DMS53 treated with DMSO at 0.1 percent for 48 hours (cell line): ENCODE data around the gene KCNQ1OT1.

Source experiments
- DNase-seq: peaks from one replicate; lab custom pipeline; 2025; ENCODE audit not compliant: unreplicated experiment; lab: John Stamatoyannopoulos, UW

The KCNQ1OT1 gene

DNA sequence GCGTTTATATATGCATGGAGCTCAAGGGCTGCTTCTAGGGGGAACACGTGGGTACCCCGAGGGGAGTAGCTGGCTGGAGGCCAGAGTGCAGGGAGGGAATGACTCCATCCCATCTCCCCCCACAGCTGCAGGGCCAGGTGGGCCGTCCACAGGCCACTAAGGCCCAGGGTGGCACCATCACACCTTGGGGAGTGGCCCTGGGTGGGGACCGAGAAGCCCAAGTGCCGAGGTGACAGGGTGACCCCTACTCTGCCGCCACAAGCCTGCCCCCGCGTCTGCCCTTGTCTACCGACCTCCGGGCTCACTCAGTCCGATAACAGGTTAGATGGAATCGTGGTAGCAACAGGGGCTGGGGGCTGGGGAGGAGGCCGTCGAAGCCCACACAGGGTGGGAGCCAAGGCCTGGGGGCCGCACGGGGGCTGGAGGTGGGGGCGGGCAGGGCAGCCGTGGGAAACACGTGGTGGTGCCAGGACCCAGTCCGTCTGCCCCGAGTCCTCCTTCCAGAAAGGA is 125.7 kb downstream of the KCNQ1OT1 start:
- no peak for DNase-seq

DNA sequence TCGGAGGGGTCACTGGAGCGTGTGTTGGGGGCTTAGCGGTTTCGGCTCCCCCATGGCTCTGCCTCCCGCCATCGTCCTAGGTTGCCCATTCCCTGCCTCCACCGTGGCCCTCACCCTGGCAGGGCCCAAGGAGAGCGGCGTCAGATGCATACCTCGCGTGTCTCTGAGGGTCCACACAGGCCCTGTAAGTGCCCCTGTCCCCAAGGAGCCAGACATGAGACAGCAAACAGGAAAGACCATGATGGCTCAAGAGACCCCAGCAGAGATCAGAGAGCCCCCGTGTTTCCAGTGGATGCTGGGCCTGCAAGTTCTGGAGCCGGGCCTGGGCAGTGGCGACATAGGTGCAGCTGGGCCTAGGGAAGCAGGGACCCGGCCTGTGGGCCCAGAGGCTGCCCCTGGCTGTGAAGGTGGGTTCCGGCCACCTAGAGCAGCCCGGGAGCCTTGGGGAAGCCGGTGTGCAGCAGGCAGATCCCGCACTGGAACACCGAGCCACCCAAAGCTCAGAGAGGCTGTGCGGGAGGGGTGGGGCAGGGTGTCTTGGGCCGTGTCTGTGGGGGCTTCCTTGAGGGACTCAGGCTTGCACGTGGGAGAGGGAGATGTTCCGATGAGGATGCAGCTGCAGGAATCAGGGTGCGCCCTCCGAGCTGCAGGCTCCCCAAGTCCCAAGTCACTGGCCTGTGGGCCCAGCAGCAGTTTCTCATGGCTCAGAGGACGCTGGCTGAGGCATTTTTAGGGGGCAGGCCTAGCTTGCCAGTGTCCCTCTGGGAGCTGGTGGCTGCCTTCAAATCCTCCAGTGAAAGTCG is 126.4 kb downstream of the KCNQ1OT1 start:
- DNase-seq = no peak

DNA sequence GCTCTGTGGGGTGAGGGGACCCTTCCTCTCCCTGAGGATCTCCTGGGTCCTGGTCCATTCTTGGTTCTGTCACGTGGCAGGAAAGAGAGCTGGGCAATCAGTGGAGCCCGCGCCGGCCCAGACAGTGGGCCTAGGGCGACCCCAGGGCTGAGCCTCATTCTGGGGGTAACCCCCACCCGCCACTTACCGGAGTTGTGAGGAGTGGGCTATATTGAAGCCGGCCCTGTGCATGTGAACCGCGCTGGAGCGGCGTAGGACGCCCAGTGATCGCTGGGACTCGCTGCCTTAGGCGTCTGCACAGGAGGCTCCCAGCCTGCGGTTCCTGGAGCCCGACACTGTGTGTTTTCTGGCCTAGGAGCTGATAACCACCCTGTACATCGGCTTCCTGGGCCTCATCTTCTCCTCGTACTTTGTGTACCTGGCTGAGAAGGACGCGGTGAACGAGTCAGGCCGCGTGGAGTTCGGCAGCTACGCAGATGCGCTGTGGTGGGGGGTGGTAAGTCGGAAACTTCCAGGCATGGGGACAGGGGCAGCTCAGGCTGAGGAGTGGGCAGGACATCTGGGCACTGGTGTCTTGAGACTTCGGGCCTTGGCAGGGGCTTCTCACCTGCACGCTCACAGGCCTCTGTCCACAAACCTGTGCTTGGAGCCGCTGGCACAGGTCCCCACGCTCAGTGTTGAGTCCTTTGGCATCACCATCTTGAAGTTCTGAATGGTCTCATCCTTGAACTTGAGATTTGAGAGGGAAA is 127.1 kb downstream of the KCNQ1OT1 start:
- no peak for DNase-seq

DNA sequence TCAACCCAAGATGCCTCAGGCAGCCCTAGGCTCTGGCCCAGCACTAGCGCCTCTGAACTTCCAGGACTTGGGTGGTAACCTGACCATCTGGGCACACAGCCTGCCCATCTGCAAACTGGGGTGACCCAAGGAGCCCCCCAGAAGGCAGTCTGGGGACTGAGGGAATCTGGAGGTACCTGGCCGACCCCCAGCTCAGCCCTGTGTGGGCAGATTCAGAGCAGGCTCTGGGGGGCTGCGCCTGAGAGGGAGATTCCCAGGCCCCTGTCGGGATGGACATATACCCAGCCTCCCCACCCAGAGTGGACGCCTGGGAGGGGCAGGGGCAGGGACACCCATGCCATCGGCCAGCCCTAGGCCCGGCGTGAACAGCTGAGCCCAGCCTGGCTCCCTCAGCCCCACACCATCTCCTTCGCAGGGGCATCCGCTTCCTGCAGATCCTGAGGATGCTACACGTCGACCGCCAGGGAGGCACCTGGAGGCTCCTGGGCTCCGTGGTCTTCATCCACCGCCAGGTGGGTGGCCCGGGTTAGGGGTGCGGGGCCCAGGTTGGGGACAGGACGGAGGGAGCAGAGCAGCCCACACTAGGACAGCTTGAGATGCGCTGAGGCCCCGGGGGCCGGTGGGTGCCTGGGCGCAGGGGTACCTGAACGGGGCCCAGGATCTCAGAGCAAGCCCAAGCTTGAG is 128.1 kb downstream of the KCNQ1OT1 start:
- no peak for DNase-seq

DNA sequence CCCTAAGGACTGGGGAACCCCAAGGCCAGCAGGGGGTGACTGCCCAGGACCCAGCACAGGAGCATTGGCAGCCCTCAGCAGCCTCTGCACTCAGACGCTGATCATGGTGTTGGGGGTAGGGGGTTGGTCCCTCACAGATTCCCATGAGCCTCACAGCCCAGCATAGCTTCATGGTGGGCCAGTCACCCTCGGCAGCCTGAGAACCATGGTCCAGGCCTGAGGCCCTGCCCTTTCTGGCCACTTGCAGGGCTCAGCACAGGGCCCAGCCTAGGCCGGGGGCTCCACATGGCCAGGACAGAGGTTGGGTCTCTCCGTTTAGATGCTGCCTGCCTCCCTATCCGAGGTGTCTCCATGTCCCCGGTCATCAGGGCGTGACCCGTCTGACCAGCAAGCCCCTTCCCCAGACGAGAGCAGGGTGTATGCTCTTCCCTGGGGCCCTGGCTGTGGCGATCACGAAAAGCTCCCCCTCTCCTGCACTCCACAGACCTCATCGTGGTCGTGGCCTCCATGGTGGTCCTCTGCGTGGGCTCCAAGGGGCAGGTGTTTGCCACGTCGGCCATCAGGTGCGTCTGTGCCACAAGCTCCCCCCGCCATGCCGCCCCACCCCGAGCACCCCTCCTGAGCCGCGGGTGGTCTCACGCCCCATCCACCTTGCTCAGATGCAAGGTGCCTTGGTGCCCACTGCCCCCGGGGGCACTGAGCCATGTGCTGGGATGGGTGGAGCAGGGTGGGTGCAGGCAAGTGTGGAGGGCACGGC is 128.8 kb downstream of the KCNQ1OT1 start:
- DNase-seq = no peak

DNA sequence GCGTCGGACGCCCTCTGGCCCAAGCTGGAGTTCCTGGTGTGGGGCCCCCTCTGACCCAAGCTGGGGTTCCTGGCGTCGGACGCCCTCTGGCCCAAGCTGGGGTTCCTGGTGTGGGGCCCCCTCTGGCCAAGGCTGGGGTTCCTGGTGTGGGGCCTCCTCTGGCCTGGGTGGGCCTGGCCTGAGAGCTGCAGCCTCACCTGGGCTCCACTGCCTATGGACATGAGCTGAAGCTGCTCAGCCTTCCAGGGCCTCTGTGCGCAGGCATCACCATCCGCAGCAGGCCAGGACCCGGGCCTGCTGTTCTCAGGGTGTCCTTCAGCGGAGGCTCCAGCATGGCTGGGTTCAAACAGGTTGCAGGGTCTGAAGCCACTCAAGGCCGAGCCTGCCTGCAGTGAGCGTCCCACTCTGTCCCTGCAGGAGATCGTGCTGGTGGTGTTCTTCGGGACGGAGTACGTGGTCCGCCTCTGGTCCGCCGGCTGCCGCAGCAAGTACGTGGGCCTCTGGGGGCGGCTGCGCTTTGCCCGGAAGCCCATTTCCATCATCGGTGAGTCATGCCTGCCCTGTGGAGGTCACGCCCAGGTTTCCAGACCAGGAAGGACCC is 129.5 kb downstream of the KCNQ1OT1 start:
- DNase-seq = no peak

DNA sequence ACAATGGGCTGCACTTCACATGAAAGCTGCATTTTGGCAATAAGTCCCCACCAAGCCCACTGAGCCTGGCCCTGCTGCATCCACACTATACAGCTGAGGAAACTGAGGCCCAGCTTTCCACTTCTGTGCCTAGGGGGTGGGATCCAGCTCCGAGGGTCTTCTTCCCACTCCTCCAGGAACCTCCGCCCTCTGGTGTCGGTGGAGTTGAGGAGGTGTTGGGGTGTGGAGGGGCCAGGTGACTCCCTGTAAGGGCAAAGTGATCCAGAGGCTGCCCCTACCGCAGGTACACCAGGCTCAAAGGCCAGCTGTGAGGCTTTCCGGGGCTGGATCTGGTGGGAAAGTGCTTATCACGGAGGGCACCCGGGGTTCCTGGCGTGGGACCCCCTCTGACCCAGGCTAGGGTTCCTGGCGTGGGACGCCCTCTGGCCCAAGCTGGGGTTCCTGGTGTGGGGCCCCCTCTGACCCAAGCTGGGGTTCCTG is 130.0 kb downstream of the KCNQ1OT1 start:
- no peak for DNase-seq

DNA sequence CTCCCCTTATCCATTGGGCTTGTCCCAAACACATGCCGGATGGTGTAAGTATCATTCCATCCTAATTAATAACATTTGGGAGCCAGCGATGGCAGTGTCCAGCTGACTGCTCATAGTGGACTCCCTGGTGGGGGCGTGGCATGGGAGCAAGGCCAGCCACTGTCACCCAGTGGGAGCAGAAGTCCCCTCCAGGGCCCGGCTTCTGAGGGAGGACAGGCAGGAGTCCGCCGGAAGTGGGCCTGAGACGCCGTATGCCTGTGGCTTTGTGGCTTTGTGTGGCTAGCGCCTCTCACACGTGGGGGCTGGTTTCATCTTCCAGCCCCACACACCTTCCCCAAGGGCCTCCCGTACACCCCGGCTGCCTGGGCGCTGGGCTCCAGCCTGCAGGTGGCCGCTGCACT is 130.5 kb downstream of the KCNQ1OT1 start:
- no peak for DNase-seq

DNA sequence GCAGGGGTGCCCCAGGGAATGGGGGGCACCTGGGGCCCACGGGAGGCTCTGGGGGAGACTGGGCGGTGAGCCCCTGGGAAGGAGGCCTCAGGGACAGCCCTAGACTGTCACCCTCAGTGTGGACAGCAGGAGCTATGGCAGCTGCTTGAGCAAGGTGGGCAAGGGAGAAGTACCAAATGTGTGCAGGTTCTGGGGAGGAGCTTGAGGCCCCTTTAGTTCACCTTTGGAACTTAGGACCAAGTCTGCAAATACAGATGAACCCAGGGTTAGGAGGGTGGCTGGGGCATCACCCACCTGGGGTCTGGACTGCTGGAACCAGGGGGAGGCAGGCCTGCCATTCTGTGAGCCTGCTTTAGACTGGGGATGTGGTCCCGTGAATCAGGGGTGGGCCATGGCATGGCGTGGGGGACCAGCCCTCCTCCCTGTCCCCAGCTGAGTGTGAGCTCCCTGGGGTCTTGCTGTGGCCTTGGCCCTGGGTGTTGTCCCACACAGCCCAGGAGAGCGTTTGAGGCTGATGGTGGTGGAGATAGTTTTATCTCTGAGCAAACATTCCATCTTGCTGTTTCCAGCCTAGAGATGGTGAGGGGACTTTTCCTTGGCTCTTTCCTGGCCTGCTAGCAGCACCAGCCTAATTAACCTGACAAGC is 132.6 kb downstream of the KCNQ1OT1 start:
- no peak for DNase-seq

DNA sequence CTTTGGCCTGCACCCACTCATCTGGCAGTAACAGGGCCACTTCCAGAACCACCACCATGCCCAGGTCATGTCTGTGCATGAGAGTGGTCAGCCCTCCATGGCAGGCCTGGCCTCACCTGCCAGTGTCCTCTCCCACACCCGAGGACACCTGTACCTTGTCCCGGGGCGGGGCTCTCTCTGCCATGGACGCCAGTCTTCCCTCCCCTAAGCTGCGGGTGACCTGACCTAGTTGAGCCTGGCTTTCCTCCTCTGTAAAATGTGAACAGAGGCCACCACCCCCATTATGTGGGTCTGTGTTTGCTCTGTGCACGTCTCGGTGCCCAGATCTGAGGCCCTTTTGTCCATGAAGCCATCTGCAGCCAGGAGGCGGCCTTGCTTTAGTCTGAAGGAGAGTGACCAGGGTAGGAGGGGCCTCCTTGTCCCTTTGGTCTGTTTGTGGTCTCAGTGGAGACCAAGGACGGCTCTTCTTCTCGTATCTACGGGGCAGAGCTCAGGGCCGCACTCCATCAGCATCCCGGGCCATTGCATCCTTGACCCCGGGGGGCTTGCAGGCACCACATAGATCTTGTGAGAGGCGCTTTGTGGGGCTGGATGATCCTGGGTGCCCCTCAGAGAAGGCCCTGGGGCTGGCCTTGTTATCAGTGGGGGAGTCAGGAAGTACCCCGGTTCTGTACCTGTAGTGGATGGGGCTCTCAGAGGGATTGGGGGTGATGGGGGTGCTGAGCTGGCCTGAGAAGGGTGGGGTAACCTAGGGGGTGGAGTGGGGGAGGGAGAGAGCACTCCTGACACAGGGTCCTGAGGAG is 133.4 kb downstream of the KCNQ1OT1 start:
- DNase-seq = no peak

DNA sequence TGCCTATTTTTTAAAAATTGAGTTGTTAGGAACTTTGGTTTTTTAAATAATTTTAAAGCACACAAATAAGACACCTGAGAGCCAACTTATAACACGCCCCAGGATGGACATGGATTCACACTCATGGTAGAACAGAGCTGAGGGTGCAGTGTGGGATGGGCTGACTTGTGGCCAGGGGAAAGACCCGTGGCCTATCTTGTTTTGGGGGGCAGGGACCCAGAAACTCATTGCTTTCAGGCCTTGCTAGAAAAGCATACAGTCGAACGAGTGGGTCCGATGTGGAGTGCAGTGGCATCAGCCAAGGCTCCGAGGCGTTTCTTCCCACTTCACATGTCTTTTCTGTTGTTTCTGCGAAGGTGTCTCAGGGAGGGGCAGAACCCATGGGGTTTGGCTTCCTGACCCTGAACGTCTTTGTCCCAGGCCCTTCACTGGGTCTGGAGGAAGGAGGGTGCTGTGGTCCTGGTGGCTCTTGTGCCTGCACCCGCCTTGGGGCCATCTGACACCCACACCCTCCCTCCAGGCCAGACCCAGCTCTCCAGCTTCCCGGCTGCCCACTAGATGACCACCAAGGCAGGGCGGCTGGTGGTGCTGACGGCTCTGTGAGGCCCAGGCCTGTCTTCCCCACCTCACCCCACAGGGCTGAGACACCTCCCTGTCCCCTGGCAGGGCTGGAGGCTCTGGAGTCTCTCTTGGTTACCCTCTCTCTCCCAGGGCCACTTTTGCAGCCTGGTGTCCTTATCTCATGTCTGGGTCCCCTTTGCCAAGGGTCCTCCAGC is 134.2 kb downstream of the KCNQ1OT1 start:
- DNase-seq = no peak

DNA sequence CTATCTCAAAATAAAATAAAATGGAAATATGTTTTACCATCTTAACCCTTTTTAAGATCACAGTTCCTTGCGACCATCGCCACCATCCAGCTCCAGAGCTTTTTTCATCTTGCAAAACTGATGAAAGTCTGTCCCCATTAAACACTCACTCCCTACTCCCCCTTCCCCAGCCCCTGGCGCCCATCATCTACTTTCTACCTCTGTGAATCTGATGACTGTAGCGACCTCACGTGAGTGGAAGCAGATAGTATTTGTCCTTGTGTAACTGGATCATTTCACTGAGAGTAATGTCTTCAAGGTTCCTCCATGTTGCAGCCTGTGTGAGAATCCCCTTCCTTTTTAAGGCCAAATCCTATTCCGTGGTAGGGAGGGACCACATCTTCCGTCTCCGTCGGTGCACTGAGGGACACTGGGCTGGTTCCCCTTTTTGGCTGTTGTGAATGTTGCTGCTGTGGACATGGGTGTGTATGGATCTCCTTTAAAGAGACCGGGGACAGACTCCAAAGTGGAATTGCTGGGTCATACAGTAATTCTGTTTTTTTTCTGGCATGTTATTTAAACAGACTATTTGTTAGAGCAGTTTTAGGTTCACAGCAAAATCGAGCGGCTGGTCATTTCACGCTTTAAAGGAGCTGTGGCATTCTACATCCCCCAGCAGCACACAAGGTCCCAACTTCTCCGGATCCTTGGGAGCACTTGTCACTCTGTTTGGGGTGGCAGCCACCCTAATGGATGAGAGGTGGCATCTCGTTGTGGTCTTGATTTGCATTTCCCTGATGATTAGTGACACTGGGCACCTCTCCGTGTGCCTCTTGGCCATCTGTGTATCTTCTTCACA is 135.0 kb downstream of the KCNQ1OT1 start:
- no peak for DNase-seq

DNA sequence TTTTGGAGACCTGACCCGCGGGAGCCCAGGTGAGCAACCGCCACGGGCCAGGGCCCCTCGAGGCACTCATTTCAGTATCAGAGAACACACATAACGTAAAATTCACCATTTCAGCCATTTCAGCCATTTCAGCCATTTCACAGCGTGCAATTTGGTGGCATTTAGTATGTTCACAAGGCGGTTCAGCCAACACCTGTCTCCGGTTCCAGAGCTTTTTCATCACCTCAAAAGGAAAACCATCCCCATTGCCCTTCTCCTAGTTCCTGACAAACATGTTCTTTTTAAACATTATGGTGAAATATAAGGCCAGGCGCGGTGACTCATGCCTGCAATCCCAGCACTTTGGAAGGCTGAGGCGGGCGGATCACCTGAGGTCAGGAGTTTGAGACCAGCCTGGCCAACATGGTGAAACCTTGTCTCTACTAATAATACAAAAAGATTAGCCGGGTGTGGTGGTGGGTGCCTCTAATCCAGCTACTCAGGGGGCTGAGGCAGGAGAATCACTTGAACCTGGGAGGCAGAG is 135.7 kb downstream of the KCNQ1OT1 start:
- no peak for DNase-seq

DNA sequence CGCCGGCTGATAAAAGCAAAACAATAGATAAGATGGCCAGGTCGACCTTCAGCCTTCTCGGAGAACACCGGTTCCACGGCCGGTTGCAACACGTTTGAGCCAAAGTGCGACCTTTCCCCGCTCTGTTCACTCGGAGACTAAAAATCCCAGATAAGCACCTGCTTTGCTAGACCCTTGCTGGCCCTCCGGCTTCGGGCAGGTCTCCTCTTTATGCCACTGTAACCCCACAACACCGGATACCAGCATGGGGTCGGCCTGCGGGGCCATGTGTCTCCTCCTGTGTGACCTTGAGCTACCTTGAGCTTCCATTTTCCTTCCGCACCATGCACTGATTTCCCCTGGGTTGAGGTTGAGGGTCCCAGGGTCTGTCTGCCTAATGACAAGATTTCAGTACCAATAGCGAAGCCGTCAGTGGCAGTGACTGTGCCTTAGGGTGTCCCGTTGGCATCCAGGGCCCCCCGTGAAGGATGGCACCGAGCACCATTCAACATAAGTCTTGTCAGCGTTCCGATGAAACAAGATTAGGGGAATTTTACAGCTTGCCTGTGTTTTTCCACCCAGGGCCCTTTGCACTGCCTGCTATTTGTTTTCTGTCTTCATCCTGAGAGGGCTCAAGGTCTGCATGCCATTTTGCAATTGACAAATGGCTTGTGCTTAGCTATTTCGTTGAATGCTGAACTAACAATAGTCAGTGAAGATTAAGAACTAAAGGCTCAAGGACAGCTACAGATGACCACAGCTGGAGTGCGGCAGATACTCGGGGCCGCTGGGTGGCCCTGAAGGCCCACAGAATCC is 136.4 kb downstream of the KCNQ1OT1 start:
- no peak for DNase-seq

DNA sequence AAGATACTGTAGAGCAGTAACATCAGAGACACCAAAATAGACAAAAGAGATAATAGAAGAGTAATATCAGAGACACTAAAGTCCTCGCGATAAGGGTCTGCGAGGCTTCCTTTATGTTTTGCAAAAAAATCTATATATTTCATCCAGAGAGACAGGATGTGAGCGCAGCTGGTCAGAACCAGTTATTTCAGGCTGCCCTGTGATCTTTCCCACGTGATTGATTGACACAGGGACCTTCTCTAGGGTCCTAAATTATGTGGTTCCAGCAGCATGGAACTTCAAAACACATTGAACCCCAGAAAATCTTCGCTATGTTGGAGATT is 136.9 kb downstream of the KCNQ1OT1 start:
- DNase-seq = no peak

DNA sequence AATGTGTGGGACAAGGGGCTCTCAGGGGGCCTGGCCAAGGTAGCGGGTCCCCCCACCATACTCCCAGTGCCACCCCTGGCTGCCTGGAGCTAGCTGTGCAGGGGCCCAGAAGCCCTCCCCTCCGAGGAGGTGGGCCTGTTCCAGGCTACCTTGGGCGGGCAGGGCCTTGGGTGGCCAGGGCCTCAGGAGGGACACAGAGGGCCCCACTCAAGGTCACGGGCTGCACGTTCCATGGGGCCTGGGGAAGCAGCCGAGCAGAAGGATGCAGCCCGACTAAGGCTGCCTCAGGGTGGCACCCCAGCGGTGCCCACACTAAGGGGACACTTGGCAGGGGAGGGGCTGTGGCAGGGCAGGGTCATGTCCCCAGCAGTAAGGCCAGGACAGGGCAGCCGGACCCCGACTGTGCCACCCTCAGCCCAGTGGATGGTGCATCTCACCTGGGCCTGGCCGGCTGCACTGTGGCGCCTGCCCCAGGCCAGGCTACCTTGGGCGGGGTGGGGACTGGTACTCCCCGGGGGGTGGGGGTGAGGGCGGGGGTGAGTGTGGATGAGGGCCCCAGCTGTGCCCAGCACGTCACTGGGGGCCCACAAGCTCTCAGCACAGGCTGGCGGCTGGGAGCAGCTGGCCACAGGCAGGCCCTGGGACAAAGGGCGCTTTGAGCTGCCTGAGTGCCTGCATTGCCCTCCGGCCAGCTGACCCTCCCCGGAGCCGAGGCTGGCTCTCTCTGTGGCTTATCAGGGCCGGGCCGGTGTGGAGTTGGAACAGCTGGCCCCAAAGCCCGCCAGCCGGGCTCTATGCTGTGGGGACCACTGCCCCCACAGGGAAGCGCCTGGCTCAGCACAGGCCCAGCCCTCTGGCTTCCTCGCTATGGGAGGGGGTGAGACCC is 137.9 kb downstream of the KCNQ1OT1 start:
- no peak for DNase-seq
